ENCODE data around the gene CLEC1A.

CLEC1A gene, protein sequence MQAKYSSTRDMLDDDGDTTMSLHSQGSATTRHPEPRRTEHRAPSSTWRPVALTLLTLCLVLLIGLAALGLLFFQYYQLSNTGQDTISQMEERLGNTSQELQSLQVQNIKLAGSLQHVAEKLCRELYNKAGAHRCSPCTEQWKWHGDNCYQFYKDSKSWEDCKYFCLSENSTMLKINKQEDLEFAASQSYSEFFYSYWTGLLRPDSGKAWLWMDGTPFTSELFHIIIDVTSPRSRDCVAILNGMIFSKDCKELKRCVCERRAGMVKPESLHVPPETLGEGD

DNA sequence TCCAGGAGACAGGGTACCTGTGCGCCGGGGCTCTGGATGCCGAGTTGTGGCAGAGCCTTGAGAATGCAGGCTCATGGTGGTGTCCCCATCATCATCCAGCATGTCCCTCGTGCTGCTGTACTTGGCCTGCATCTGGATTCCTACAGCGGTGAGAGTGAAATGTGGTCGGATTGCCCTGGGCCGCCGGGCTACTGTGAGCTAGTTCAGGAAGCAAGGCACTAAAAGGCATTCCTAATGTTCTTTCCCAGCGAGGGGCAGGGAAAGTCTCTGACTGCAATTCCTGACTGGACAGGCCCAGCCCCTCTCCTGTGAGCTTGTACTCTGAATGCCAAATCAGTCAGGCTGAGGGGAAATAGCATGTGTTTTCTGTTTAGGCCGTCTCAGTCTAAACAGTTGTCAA, at the start of gene CLEC1A:
CLEC1A (minus strand) TSS at position 195 of the 400 bp plus-strand sequence; CDS start at position 132, 63 bp downstream.
- peak; percentile 23 for DNase-seq

DNA sequence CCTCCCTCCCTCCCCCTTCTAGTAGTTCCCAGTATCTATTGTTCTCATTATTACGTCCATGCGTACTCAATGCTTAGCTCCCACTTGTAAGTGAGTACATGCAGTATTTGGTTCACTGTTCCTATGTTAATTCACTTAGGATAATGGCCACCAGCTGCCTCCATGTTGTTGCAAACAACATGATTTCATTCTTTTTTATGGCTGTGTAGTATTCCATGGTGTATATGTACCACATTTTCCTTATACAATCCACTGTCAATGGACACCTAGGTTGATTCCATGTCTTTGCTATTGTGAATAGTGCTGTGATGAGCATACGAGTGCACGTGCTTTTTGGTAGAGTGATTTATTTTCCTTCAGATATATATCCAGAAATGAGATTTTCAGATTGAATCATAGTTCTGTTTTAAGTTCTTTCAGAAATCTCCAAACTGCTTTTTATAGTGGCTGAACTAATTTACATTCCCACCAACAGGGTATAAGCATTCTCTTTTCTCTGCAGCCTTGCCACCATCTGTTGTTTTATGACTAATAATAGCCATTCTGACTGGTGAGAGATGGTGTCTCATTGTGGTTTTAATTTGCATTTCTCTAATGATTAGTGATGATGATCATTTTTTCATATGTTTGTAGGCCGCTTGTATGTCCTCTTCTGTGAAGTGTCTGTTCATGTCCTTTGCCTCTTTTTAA, 49.1 kb upstream of the CLEC1A start:
- DNase-seq, result no peak

DNA sequence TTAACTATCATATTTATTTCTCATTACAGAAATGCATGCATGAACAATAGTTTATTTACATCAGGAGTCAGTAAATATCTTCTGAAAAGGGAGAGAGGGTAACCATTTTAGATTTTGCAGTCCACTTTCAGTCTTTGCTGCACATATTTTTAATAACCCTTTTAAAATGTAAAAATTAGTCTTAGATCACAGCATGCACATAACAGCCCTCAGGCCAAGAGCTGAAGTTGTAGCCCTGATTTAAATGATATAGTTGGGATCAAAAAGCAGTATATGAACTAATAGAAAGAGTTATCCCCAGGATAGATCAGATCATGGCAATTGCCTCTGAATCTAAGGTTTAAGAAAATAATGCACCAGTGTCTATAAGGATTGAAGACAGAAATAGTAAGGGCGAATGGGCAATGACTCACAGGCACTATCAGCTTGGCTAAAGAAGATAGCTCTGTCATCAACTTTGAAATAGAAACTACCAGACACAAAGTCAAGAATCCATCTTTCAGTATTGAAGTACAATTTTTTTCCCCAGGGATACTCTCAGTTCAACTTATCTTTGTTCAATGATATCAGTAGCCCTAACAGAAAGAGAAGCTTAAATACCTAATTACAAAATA, 44.3 kb upstream of the CLEC1A start:
- DNase-seq, result peak; percentile 9

DNA sequence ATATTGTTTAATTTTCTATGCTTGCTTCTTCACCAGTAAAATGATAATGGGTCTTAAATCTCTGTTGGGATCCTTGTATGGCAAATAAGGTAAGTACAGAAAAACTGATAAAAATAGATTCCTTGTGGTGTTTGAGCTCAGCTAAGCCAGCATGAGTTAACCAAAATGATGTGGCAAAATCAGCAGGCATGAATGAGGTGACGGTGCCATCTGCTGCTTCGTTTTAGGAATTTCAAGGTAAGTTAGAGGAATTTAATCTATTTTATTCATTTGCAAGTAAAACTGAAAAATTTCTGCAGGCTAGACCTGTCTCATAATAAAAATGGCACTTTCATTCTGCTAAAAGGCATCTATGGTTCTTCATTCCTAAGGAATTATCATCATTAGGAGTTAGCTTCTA, 41.2 kb upstream of the CLEC1A start:
- DNase-seq, result peak; percentile 58

DNA sequence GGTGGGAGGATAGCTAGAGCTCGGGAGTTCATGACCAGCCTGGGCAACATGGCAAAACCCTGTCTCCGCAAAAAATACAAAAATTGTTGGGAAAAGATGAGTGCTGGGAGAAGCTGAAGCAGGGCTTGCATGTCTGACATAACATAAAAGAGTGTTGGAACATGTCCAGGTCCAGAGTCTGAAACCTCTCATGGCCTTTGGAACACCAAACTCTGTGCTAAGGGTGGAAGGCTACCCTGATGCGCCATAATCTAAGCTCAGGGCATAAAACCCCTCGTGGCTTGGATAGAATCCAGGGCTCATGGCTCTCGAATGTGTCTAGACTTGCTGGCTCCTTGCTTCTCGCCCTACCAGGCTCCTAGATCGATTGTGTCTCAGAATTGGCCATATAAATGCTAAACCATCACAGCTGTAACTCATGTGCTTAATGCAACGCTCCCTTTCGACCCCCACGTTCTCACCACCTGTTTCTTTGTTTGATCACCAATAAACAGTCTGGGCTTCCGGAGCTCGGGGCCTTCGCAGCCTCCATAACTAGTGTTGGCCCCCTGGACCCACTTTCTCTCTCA, 37.9 kb upstream of the CLEC1A start:
- DNase-seq, result no peak

DNA sequence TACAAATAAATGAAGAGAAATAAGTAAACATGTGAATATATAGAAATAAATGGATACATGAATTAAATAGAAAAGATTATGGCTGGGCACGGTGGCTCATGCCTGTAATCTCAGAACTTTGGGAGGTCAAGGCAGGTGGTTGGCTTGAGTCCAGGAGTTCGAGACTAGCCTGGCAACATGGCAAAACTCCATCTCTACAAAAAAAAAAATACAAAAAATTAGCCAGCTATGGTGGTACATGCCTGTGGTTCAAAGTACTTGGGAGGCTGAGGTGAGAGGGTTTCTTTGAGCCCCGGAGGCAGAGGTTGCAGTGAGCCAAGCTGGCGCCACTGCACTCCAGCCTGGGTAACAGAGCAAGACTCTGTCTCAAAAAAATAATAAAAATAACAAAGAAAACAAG, 36.3 kb upstream of the CLEC1A start:
- no peak for DNase-seq

DNA sequence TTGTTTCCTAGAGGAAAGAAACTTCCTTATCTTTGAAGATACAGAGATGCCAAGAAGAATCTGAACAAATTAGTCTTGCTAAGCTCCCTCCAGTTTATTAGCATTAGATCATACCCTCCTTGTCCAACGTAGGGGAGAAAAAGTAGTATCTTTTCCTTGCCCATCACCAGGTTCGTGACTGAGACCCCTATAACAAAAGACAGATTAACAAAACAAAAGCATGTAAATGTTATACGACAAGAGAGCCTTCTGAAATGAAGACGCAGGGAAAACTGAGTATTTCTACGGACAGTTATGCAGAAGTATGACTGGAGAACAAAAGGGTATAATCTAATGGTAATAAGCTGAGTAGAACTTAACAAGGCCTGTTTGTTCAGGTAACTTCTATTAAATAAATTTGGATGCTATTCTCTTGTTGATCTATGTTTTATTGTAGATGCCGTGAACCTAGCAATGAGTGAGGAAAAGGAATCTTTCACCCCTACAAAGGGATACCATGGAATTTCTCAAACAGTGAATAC, 34.1 kb upstream of the CLEC1A start:
- DNase-seq, result no peak

DNA sequence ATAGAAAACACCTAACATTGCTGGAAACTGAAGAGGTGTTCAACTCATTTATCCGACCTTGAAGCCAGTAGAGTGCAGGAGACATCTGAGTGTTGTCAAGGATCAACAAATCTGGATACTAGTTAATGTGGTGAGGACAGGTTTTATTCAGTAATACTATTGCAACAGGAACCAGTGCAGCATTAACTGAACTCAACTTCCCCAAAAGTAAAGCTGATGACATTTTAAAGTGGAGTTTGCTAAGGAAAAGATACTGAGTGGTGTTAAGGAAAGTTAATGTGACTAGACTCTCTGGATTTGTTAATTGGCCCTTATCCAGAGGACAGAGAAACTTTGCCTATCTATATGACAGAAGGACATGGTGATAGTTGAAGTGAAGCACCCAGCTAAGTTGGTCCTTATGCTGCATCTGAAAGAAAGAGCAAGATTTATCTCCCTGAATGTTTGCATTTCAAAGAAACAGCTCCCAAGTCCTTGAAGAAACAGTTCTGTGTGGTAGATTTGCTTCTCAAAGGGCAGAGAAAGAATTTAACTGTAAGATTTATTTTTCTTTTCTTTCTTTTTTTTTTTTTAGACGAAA, 32.4 kb upstream of the CLEC1A start:
- DNase-seq, result no peak

DNA sequence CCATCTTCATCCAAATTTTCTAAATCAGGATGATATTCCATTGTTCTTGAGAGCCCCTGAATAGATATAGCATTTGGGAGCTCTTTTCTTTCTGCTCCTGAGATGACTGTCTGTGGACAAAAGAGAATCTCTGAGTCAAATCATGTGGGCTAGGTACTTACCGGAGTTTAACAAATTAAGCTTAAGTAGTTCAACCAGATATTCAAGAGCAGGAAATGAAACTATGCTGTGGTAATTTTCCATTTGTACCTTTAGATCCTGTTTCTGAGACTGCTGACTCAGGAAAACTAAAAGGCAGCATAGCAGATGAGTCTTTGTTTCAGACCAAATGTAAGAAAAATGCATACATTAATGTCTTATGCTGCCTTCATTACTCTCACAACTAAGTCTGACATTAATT, 31.3 kb upstream of the CLEC1A start, which contains the start of gene CLEC7A:
CLEC7A (minus strand) TSS at position 158 of the 400 bp plus-strand sequence; CDS start at position 41, 117 bp downstream.
- no peak for DNase-seq

DNA sequence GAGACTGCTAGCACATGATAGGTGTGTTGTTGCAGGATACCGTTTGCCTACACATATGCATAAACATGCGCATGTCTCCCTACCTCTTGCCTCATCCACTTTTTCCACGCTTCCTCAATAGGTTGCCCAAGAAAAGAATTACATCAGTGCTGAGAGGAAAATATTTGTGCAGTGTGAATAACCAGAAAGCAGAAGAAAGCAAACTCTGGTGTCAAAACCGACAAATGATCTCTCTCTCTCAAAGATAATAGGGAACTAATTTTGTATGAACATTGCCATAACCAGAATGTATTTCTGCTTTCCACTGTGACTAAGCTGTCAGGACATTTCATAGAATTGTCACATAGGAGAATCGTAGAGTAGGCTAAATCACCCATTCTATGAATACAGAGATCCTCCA, 29.9 kb upstream of the CLEC1A start:
- DNase-seq, result no peak

DNA sequence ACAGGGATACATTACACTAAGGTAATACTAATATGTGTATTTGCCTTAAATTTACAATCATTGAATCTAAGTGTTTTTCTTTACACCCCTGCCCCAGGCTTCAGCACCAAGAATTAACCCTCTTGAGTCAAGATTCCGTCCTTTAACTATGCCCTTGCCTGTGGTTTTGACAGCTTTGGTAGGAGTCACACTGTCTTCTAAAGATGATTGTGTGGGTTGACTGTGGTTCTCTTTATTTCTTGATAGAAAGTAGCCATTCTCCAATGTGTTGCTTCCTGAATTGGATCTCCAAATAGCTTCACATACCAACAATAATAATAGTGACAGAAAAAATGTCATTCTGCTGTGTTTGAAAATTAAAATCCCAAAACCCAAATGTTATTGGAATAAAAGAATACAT, 27.6 kb upstream of the CLEC1A start:
- DNase-seq, result no peak

DNA sequence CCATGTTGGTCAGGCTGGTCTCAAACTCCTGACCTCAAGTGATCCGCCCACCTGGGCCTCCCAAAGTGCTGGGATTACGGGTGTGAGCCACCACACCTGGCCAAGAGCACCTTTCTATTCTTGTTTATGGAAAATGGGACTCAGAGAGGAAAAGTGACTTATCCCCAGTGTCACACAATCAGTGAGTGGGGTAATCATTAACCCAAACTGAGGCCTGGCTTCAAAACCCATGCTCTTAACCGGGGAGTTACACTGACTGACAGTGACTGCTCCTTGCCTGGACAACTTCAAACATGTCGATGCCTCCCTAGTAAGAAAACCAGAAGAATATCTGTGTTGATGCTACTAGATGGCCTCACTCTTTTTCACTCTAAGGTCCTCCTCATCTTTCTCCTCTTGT, 23.9 kb upstream of the CLEC1A start:
- no peak for DNase-seq

DNA sequence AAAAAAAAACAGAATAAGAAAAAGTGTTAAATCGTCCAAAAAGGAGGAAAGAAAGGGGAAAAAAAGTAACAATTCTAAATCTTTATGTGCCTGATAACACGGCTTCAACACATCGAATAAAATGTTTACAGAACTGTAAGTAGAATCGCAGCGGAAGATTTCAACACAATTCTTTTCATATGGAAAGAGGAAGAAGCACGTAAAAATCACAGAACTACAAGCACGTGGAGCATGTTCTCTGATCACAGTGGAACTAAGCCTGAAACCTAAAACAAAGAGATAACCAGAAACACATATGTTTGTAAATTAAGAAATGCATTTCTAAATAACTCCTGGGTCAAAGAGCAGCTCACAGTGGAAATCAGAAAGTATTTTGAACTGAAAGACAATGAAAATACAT, 22.5 kb upstream of the CLEC1A start:
- no peak for DNase-seq

DNA sequence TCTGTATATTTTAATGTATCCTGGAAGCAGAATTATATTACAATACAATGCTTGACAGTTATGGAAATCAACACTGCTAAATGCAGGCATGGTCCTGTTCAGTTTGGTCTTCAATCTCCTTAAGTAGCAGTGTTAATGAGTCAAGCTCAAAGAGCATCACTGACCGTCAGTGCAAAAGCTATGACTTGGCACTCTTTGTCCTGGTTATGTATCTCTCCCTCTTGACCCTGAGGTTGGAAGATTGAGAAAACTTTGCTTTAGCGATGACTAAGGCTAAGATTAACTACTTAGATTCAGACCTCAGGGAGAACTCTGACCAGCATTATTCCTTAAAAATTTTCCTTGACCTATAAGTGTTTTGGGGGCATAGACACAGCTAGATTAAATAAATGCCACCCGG, 20.3 kb upstream of the CLEC1A start:
- DNase-seq, result no peak

DNA sequence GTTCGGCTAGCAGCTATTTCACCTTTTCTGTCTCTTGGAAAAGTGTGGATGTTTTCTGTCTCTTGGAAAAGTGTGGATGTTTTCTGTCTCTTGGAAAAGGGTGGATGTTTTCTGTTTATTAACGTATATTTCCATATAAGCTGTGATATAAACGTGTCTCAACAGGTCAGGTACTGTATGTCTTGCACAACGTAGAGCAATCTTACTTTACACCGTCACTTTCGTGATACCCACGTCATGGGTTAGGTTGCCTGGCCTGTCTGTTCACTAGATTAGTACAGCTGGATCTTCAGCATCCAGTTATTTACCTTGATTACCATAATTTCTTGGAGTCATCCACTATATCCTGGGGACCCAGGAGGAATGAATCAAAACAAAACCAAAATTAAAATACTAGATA, 17.1 kb upstream of the CLEC1A start:
- DNase-seq, result no peak

DNA sequence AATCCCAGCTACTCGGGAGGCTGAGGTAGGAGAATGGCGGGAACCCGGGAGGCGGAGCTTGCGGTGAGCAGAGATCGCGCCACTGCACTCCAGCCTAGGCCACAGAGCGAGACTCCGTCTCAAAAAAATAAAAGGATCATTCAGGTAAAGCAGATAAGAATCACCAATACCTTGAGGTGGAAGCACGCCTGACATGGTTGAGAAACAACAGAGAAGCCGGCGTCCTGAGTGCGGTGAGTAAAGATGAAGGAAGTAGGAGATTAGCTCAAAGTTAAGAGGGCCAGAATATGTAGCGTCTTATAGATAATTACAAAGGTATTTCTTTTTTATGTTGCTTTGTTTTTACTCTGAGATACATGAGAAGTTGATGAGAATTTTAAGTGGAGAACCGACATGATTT, 16.5 kb upstream of the CLEC1A start:
- DNase-seq, result no peak

DNA sequence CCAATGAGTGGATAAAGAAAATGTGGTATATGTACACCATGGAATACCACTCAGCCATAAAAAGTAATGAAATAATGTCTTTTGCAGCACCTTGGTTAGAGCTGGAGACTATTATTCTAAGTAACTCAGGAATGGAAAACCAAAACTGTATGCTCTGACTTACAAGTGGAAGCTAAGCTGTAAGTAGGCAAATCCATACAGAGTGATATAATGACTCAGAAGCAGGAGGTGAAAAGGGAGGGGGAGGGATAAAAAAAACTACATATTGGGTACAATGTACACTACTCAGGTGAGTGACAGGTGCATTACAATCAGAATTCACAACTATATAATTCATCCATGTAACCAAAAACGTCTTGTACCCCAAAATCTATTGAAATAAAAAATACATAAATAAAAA, 15.1 kb upstream of the CLEC1A start:
- no peak for DNase-seq

DNA sequence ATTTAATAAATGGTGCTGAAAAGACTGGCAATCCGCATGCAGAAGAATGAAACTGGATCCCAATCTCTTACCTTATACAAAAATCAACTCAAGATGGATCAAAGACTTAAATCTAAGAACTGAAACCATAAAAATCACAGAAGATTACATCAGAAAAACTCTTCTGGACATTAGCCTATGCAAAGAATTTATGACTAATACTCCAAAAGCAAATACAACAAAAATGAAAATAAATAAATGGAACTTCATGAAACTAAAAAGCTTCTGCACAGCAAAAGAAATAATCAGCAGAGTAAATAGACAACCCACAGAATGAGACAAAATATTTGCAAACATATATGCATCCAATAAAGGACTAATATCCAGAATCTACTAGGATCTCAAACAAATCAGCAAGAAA, 14.3 kb upstream of the CLEC1A start:
- DNase-seq, result no peak

DNA sequence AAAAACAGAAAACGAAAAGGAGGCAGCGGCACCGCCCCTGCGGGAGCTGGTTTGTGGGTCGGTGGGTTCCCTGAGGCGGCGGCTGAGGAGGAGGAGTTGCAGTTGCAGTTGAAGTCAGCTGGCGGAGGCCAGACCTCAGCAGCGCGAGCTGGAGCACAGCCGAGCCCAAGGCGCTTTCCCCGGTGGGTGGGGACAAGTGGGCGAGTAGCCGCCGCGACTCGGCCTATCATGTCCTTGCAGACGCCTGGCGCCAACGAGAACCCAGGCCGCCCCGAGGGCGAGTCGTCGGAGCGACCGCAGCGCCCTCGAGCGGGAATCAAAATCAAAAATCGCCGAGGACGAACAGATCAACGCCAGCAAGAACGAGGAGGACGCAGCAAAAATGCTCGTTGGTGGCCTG, 12.7 kb upstream of the CLEC1A start:
- no peak for DNase-seq

DNA sequence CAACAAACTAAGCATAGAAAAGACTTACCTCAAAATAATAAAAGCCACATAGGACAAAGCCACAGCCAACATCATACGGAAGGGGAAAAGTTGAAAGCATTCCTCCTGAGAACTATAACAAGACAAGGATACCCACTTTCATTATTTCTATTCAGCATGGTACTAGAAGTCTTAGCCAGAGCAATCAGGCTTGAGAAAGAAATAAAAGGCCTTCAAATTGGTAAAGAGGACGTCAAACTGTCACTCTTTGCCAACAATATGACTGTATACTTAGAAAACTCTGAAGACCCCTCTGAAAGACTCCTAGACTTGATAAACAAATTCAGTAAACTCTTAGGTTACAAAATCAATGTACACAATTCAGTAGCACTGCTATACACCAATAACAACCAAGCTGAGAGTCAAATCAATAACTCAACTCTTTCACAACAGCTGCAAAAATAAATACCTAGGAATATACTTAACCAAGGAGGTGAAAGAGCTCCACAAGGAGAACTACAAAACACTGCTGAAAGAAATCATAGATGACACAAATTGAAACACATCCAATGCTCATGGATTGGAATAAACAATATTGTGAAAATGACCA, 11.6 kb upstream of the CLEC1A start:
- no peak for DNase-seq

DNA sequence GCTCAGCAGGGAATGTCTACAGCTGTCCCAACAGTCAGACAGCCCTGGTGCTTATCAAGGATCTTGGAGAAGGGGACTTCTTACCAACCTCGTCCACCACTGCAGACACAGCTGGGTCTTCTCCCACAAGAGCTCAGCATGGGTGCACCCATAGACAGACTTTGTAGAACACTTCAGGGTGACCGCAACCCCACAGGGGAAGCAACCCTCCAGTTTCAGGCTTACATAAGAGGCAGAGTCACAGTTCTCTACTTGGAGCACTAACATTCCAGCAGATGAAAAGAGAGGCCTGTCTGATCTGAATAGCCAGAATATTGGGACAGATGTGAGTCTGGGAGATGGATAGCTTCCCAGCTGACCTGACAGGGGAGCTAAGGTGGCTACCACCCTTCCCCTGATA, 3.5 kb upstream of the CLEC1A start:
- no peak for DNase-seq

DNA sequence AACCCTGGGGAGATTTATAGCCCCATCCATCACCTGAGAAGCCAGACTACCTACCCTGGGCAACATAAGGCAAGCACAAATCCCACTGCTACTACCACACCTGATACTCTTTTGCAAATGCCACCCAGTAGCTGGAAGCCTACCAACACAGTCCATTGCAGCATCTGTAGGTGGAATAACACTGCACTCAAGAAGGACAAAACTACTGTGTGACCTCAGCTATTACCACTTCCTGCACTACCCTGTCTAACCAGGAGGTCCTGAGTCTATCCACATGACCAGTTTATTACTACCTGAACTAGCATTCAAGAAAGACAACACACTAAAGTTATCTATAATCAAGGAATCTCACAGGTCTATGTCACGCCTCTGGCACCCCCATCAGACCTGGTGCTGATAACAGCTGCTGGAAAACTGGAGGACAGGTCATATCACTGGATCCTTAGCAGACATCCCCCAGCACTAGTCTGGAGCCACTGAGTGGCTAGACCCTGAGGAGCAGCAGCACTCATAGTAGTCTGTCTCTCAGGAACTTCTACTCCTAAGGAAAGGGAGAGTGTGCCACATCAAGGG, 2.9 kb upstream of the CLEC1A start:
- DNase-seq, result no peak
